K562 (cell line): Measurements from ENCODE around the gene FLAD1. TPM values are rescaled to one million over a fixed set of nuclear protein-coding genes. Genes with fewer than 3 reads are reported as not detected.
A peak's percentile ranks its signal among the peaks of the same experiment; 100 is the strongest.

ENCODE experiments used
- BRCA1 ChIP-seq, 2 experiments: fragments of 450-650 bp in 1 of 2; sonication (generic) in 1 of 2; formaldehyde crosslinking in 1 of 2; IDR thresholded peaks; 2 replicates each; pipeline versions ENCODE4 v1.5.0 to v1.6.1; 2017 to 2020; ENCODE audit warnings: mild to moderate bottlenecking in 1 of 2, missing genetic modification reagents in 1 of 2
- CEBPB ChIP-seq: fragments of 450-650 bp; IDR thresholded peaks from 2 replicates; pipeline ENCODE4 v1.6.1; 2016; ENCODE audit warnings: missing genetic modification characterization, missing compliant biosample characterization
- CEBPG ChIP-seq, 3 experiments: fragments of 200-800 bp in 1 of 3; sonication (Bioruptor generic) in 1 of 3; sonication (generic) in 1 of 3; formaldehyde crosslinking in 1 of 3; IDR thresholded peaks in 2 of 3; conservative IDR thresholded peaks in 1 of 3; 2 replicates each; pipeline versions ENCODE4 v1.6.1 to v1.8.0; 2016 to 2022; ENCODE audit warnings: missing compliant biosample characterization in 2 of 3, missing genetic modification characterization in 2 of 3, mild to moderate bottlenecking in 1 of 3, missing genetic modification reagents in 1 of 3
- FUS ChIP-seq: fragments of 200-400 bp; formaldehyde crosslinking; optimal IDR thresholded peaks from 2 replicates; pipeline ENCODE3; 2017; ENCODE audit warnings: low read depth, low read length
- GTF2F1 ChIP-seq: IDR thresholded peaks from 2 replicates; pipeline ENCODE4 v1.6.1; 2011; ENCODE audit warnings: low read depth, low read length, improper control_type of control experiment
- MIER1 ChIP-seq: fragments of 450-650 bp; IDR thresholded peaks from 2 replicates; pipeline ENCODE4 v1.6.1; 2016; ENCODE audit warnings: antibody characterized with exemption, mild to moderate bottlenecking, low read depth
- NCOR1 ChIP-seq: fragments of 450-650 bp; IDR thresholded peaks from 2 replicates; pipeline ENCODE4 v1.6.1; 2016; ENCODE audit warnings: mild to moderate bottlenecking, moderate library complexity
- POLR2G ChIP-seq: fragments of 200-400 bp; formaldehyde crosslinking; IDR thresholded peaks from 2 replicates; pipeline ENCODE4 v1.6.1; 2017; ENCODE audit warnings: low read depth, mild to moderate bottlenecking, antibody characterized with exemption, low read length, moderate library complexity
- SIN3A ChIP-seq, 2 experiments: fragments of 150-350 bp in 1 of 2; IDR thresholded peaks; 2 replicates each; pipeline ENCODE4 v1.6.1; 2011 to 2016; ENCODE audit warnings: borderline replicate concordance in 2 of 2, low read depth in 2 of 2, low read length in 2 of 2, mild to moderate bottlenecking in 2 of 2, moderate library complexity in 2 of 2; ENCODE audit not compliant: control insufficient read depth in 1 of 2
- SMARCA4 ChIP-seq: fragments of 450-650 bp; IDR thresholded peaks from 2 replicates; pipeline ENCODE4 v1.6.1; 2016
- TAF7 ChIP-seq: fragments of 450-650 bp; IDR thresholded peaks from 2 replicates; pipeline ENCODE4 v1.6.1; 2016; ENCODE audit warnings: missing genetic modification characterization, missing compliant biosample characterization
- TBL1XR1 ChIP-seq, 2 experiments: IDR thresholded peaks; 2 replicates each; pipeline ENCODE4 v1.6.1; 2012; ENCODE audit warnings: improper control_type of control experiment in 2 of 2, low read length in 2 of 2, mild to moderate bottlenecking in 1 of 2
- VEZF1 ChIP-seq: fragments of 200-800 bp; sonication (Bioruptor generic); IDR thresholded peaks from 2 replicates; pipeline ENCODE4 v1.6.1; 2017; ENCODE audit warnings: missing genetic modification characterization, missing compliant biosample characterization
- ZNF24 ChIP-seq: fragments of 450-650 bp; IDR thresholded peaks from 2 replicates; pipeline ENCODE4 v1.6.1; 2016
- polyA plus RNA-seq, 8 experiments: library from polyadenylated mRNA; depleted of rRNA in 4 of 8; stranded (reverse) in 5 of 8; unstranded in 3 of 8; fragments of >200 nt; fragmentation: Nextera tagmentation in 2 of 8; fragmentation: Illumina TruSeq in 1 of 8; extraction: Ambion mirVana in 2 of 8; extraction: Trizol in 1 of 8; gene quantifications; 2 replicates each; pipeline versions ENCODE4 v1.2.1 to v1.2.3, GENCODE V29; 2011 to 2014; ENCODE audit warnings: inconsistent platforms in 1 of 8, missing spikeins in 1 of 8
- total RNA-seq, 7 experiments: library from RNA; depleted of rRNA in 6 of 7; stranded (reverse); fragments of >200 nt in 6 of 7; fragmentation: Illumina TruSeq in 2 of 7; extraction: Trizol in 2 of 7; gene quantifications; 2 replicates each; pipeline versions ENCODE4 v1.2.1 to v1.2.3, GENCODE V29; 2011 to 2021; ENCODE audit warnings: low replicate concordance in 1 of 7
- TF ChIP-seq, protein P1 (sequence below): fragments of 450-650 bp; IDR thresholded peaks from 2 replicates; pipeline ENCODE4 v1.6.1; 2016; ENCODE audit warnings: mild to moderate bottlenecking
- TF ChIP-seq, protein P2 (sequence below), 2 experiments: fragments of 450-650 bp; conservative IDR thresholded peaks; 2 replicates each; pipeline ENCODE4 v1.6.1; 2017; ENCODE audit warnings: mild to moderate bottlenecking in 2 of 2, moderate library complexity in 2 of 2
- TF ChIP-seq, protein P3 (sequence below): sonication (generic); formaldehyde crosslinking; IDR thresholded peaks from 2 replicates; pipeline ENCODE4 v1.8.0; 2023; ENCODE audit warnings: mild to moderate bottlenecking, missing genetic modification reagents
- TF ChIP-seq, protein P4 (sequence below): fragments of 250-450 bp; sonication (Bioruptor Pico); IDR thresholded peaks from 2 replicates; pipeline ENCODE4 v1.5.0; 2020; ENCODE audit warnings: mild to moderate bottlenecking

Gene FLAD1
- total and polyA plus RNA-seq, 9 of the 15 experiments (the other 6 are each of a cell fraction or from before 2014, with no cell fraction given) = 24.9 to 85.8 (median 67.0) TPM

DNA sequence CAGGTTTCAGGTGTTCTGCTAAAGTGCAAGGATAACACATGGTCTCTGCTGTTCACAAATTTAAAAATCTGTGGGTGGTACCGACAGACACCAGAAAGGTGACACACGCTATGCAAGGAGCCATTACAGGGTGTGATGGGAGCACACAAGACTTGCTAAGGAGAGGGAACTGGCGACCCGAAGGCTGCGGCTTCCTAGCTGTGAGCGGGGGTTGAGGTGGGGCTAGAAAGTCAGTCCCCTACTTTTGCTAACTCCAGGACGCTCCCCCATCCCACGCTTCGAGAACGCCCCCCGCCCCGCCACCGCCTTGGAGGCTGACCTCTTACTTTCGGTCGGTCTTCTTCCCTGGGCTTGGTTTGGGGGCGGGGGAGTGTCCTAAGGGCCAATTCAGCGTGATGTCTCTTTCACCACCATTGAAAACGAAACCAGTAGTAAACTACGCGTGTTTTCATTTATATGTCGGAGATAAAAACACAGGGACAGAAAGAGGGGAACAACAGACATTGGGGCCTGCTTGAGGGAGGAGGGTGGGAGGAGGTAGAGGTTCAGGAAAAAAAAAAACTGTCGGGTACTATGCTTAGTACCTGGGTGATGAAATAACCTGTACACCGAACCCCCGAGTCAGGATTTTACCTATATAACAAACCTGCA lies 7.6 kb upstream of the FLAD1 start (continued):
- TF ChIP-seq SMARCA4 (0 out of 2 replicates have a peak, but pooled peaks have one; percentile 12), CEBPG (CRISPR knock-in tag; IDR thresholded peaks at IDR 0.05) (no peak; the same call in 1 of the 2 replicates), CEBPG (tag; conservative IDR thresholded peaks at IDR 0.05 in 1 of 2, IDR thresholded peaks at IDR 0.05 in 1 of 2) (peak in 1 of 2 experiments; percentile 82; a peak in 2 of 4 replicates), MIER1 (0 out of 2 replicates have a peak, but pooled peaks have one; percentile 54), TBL1XR1 (IDR thresholded peaks at IDR 0.05; ENCODE audit: low read length in 2 of 2) (0 out of 4 replicates have a peak, but pooled peaks of 1 of the 2 experiments have one; percentile 14), GTF2F1 (no peak), CEBPB (tag) (peak; percentile 36; the same call in 1 of the 2 replicates), TAF7 (tag) (no peak), FUS (no peak), POLR2G (peak; percentile 62; the same call in 1 of the 2 replicates), NCOR1 (no peak), ZNF24 (no peak), BRCA1 (IDR thresholded peaks at IDR 0.05) (no peak), BRCA1 (CRISPR knock-in tag; IDR thresholded peaks at IDR 0.05) (no peak), VEZF1 (CRISPR knock-in tag) (peak; percentile 69), SIN3A (IDR thresholded peaks at IDR 0.05; ENCODE audit: borderline replicate concordance in 2 of 2, control insufficient read depth in 1 of 2, low read depth in 2 of 2, low read length in 2 of 2) (peak; percentile 47 to 59; a peak in 2 of 4 replicates)
- TF ChIP-seq, protein P1, sequence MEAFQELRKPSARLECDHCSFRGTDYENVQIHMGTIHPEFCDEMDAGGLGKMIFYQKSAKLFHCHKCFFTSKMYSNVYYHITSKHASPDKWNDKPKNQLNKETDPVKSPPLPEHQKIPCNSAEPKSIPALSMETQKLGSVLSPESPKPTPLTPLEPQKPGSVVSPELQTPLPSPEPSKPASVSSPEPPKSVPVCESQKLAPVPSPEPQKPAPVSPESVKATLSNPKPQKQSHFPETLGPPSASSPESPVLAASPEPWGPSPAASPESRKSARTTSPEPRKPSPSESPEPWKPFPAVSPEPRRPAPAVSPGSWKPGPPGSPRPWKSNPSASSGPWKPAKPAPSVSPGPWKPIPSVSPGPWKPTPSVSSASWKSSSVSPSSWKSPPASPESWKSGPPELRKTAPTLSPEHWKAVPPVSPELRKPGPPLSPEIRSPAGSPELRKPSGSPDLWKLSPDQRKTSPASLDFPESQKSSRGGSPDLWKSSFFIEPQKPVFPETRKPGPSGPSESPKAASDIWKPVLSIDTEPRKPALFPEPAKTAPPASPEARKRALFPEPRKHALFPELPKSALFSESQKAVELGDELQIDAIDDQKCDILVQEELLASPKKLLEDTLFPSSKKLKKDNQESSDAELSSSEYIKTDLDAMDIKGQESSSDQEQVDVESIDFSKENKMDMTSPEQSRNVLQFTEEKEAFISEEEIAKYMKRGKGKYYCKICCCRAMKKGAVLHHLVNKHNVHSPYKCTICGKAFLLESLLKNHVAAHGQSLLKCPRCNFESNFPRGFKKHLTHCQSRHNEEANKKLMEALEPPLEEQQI = no peak
- TF ChIP-seq, protein P2, sequence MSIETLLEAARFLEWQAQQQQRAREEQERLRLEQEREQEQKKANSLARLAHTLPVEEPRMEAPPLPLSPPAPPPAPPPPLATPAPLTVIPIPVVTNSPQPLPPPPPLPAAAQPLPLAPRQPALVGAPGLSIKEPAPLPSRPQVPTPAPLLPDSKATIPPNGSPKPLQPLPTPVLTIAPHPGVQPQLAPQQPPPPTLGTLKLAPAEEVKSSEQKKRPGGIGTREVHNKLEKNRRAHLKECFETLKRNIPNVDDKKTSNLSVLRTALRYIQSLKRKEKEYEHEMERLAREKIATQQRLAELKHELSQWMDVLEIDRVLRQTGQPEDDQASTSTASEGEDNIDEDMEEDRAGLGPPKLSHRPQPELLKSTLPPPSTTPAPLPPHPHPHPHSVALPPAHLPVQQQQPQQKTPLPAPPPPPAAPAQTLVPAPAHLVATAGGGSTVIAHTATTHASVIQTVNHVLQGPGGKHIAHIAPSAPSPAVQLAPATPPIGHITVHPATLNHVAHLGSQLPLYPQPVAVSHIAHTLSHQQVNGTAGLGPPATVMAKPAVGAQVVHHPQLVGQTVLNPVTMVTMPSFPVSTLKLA (conservative IDR thresholded peaks at IDR 0.05) = 0 out of 4 replicates have a peak, but pooled peaks of 1 of the 2 experiments have one; percentile 14
- TF ChIP-seq, protein P3, sequence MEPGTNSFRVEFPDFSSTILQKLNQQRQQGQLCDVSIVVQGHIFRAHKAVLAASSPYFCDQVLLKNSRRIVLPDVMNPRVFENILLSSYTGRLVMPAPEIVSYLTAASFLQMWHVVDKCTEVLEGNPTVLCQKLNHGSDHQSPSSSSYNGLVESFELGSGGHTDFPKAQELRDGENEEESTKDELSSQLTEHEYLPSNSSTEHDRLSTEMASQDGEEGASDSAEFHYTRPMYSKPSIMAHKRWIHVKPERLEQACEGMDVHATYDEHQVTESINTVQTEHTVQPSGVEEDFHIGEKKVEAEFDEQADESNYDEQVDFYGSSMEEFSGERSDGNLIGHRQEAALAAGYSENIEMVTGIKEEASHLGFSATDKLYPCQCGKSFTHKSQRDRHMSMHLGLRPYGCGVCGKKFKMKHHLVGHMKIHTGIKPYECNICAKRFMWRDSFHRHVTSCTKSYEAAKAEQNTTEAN (CRISPR knock-in tag) = no peak
- TF ChIP-seq, protein P4, sequence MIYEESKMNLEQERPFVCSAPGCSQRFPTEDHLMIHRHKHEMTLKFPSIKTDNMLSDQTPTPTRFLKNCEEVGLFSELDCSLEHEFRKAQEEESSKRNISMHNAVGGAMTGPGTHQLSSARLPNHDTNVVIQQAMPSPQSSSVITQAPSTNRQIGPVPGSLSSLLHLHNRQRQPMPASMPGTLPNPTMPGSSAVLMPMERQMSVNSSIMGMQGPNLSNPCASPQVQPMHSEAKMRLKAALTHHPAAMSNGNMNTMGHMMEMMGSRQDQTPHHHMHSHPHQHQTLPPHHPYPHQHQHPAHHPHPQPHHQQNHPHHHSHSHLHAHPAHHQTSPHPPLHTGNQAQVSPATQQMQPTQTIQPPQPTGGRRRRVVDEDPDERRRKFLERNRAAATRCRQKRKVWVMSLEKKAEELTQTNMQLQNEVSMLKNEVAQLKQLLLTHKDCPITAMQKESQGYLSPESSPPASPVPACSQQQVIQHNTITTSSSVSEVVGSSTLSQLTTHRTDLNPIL (CRISPR knock-in tag) = no peak
